GM12878 (cell line): ENCODE measurements around the gene SYNGAP1. TPM values are rescaled to one million over a fixed set of nuclear protein-coding genes. Genes with fewer than 3 reads are reported as not detected.

Experiments
- ATAC-seq: fragments of 200-7000 bp; cut with Tn5 transposase; 3 replicates; pipeline ENCODE4 v1.9.1; 2020; ENCODE audit warnings: mild to moderate bottlenecking, moderate library complexity
- BruUV-seq: library from RNA; stranded (reverse); fragments of 400-500 nt; replicated peaks from 2 replicates; lab custom pipeline; 2021; lab: Mats Ljungman, UMichigan
- CTCF ChIA-PET: fragments of 300-600 bp; sonication (Branson Sonifier 250); formaldehyde crosslinking; extraction: SDS; loops from one replicate; lab custom pipeline; 2021; ENCODE audit warnings: inconsistent platforms; lab: Yijun Ruan, JAX
- POLR2A ChIA-PET: fragments of 350-600 bp; formaldehyde crosslinking; extraction: SDS; loops from one replicate; lab custom pipeline; 2021; ENCODE audit warnings: inconsistent platforms; lab: Charles Lee
- RAD21 ChIA-PET: fragments of 300-600 bp; sonication (Branson Sonifier 250); formaldehyde crosslinking; loops from one replicate; lab custom pipeline; 2023; ENCODE audit warnings: antibody characterized with exemption; ENCODE audit not compliant: unreplicated experiment; lab: Charles Lee
- SMC1A ChIA-PET: fragments of 300-600 bp; sonication (Branson Sonifier 250); formaldehyde crosslinking; loops from one replicate; lab custom pipeline; 2023; ENCODE audit not compliant: unreplicated experiment, uncharacterized antibody; lab: Charles Lee
- DNase-seq: peaks from one replicate; pipeline ENCODE4 v3.0.0-alpha.2; 2011; ENCODE audit warnings: low read depth, low spot score
- FAIRE-seq: peaks from 3 replicates; lab custom pipeline; 2011; peaks lifted over from hg19 to GRCh38; lab: Jason Lieb, UNC
- H2AFZ ChIP-seq: 2 replicates; pipeline ENCODE4 v1.6.0; 2011; ENCODE audit warnings: low read depth, low read length, control low read depth; ENCODE audit not compliant: control insufficient read depth
- H3K27ac ChIP-seq: 2 replicates; pipeline ENCODE4 v1.5.1; 2011; ENCODE audit warnings: control low read depth; ENCODE audit not compliant: control insufficient read depth, insufficient read depth
- H3K27me3 ChIP-seq, 2 experiments: replicated peaks in 1 of 2; 2 replicates each; pipeline versions ENCODE4 v1.6.0 to v1.6.1; 2011; ENCODE audit warnings: low read length in 1 of 2; ENCODE audit not compliant: control insufficient read depth in 2 of 2, insufficient read depth in 2 of 2
- H3K36me3 ChIP-seq, 2 experiments: 2 replicates each; pipeline ENCODE4 v1.5.1; 2011; ENCODE audit warnings: low read length in 1 of 2; ENCODE audit not compliant: control insufficient read depth in 2 of 2, insufficient read depth in 2 of 2
- H3K4me1 ChIP-seq: 2 replicates; pipeline ENCODE4 v1.6.1; 2011; ENCODE audit warnings: mild to moderate bottlenecking, low read length, moderate library complexity, mixed read lengths; ENCODE audit not compliant: control insufficient read depth, insufficient read depth
- H3K4me2 ChIP-seq: 2 replicates; pipeline ENCODE4 v1.6.0; 2011; ENCODE audit warnings: control low read depth; ENCODE audit not compliant: control insufficient read depth, insufficient read depth
- H3K4me3 ChIP-seq: fragments of 200-600 bp; sonication (generic); 2 replicates; pipeline ENCODE4 v1.5.1; 2016
- H3K79me2 ChIP-seq: 2 replicates; pipeline ENCODE4 v1.6.0; 2011; ENCODE audit warnings: low read length; ENCODE audit not compliant: control insufficient read depth, insufficient read depth
- H3K9ac ChIP-seq: 2 replicates; pipeline ENCODE4 v1.8.0; 2011; ENCODE audit warnings: low read length, control low read depth, mixed read lengths; ENCODE audit not compliant: control insufficient read depth, insufficient read depth
- H3K9me3 ChIP-seq: replicated peaks from 3 replicates; pipeline ENCODE4 v1.5.1; 2011; ENCODE audit warnings: mild to moderate bottlenecking, low read length; ENCODE audit not compliant: control insufficient read depth, insufficient read depth
- H4K20me1 ChIP-seq: 2 replicates; pipeline ENCODE4 v1.6.0; 2011; ENCODE audit not compliant: control insufficient read depth, insufficient read depth
- IRF5 ChIP-seq: fragments of 450-650 bp; IDR thresholded peaks from 2 replicates; pipeline ENCODE4 v1.6.1; 2017; ENCODE audit warnings: borderline replicate concordance
- STAT1 ChIP-seq: fragments of 450-650 bp; conservative IDR thresholded peaks from 2 replicates; pipeline ENCODE4 v1.6.1; 2014; ENCODE audit warnings: antibody characterized with exemption, mild to moderate bottlenecking
- WGBS: methylation state at CpG from one replicate; pipeline ENCODE4 v1.1.6; 2016; ENCODE audit warnings: low lambda C conversion rate; ENCODE audit not compliant: insufficient replicate concordance, insufficient coverage; ENCODE audit errors: missing lambda C conversion rate; 5-methylcytosine and 5-hydroxymethylcytosine counted together
- in situ Hi-C: fragments of 300-500 bp; cut with MboI; formaldehyde crosslinking; loops from 9 replicates; pipeline ENCODE4 v1.14.3; 2018; ENCODE audit warnings: mixed read lengths
- intact Hi-C: fragments of 100-400 bp; cut with micrococcal nuclease; formaldehyde crosslinking; loops from one replicate; pipeline ENCODE4 v1.14.2; 2022; ENCODE audit not compliant: unreplicated experiment
- polyA plus RNA-seq, 11 experiments: library from polyadenylated mRNA; depleted of rRNA in 4 of 11; unstranded in 6 of 11; stranded (reverse) in 5 of 11; fragments of >200 nt; fragmentation: Nextera tagmentation in 4 of 11; fragmentation: Illumina TruSeq in 1 of 11; extraction: Ambion mirVana in 4 of 11; extraction: Trizol in 1 of 11; gene quantifications; 1 replicate in 1 of 11; 2 replicates in 10 of 11; pipeline versions ENCODE4 v1.2.1 to v1.2.3, GENCODE V29; 2011 to 2016; ENCODE audit warnings: inconsistent platforms in 2 of 11, missing spikeins in 2 of 11, low read depth in 1 of 11
- total RNA-seq, 4 experiments: library from RNA; depleted of rRNA in 3 of 4; stranded (reverse); fragments of >200 nt in 3 of 4; fragmentation: Illumina TruSeq in 1 of 4; extraction: Trizol in 1 of 4; gene quantifications; 2 replicates each; pipeline versions ENCODE4 v1.2.1 to v1.2.3, GENCODE V29; 2013 to 2021

The SYNGAP1 gene
- total and polyA plus RNA-seq, 10 of the 15 experiments (the other 5 are each of a cell fraction or from before 2014, with no cell fraction given), result 0.05 to 9.2 (median 1.2) TPM

- in situ Hi-C loops, result no loop called here
- CTCF ChIA-PET, result no interaction called here
- BruUV-seq, result no TSS peak
- Histone ChIP-seq H3K4me3 (no peak overlapping the region), H3K36me3 (no peaks in the 10 kb centered on the region), H3K9me3 (no peaks in the 10 kb centered on the region), H3K9ac (no peak overlapping the region), H3K4me2 (no peak overlapping the region), H3K79me2 (no peaks in the 10 kb centered on the region)
- 1% methylated on average over 5 of the region's 5 CpGs for WGBS
- TF ChIP-seq IRF5 (no peak), STAT1 (no peak)
- TF ChIP-seq, all 136 proteins: peak for 0
- Histone ChIP-seq H4K20me1 (no peaks in the 10 kb centered on the region), H2AFZ (no peak overlapping the region), H3K27ac (no peak overlapping the region), H3K4me1 (no peaks in the 10 kb centered on the region), H3K27me3 (no peaks in the 10 kb centered on the region)
- ATAC-seq (no peak), DNase-seq (no peak), FAIRE-seq (no peak)
- POLR2A ChIA-PET, result no interaction called here
- RAD21 ChIA-PET, result no interaction called here
- intact Hi-C loops, result no loop called here
- SMC1A ChIA-PET, result no interaction called here
Measured at GRCh38 chr6:33372526-33373123, 47.2 kb upstream of the SYNGAP1 start.
